LNCaP clone FGC (cell line): Measurements from ENCODE around the gene RASIP1.

Source experiments
- DNase-seq: peaks from one replicate; pipeline ENCODE4 v3.0.0-alpha.2; 2011; ENCODE audit warnings: low read depth
- H3K4me3 ChIP-seq: 2 replicates; pipeline ENCODE4 v1.5.1; 2011; ENCODE audit warnings: mild to moderate bottlenecking, low read depth, low read length, control low read depth
- TF ChIP-seq, protein P1 (sequence below): IDR thresholded peaks from 2 replicates; pipeline ENCODE4 v1.5.1; 2012; ENCODE audit warnings: mild to moderate bottlenecking; ENCODE audit not compliant: control insufficient read depth, insufficient read depth; ENCODE audit errors: extremely low read depth

Gene RASIP1

DNA sequence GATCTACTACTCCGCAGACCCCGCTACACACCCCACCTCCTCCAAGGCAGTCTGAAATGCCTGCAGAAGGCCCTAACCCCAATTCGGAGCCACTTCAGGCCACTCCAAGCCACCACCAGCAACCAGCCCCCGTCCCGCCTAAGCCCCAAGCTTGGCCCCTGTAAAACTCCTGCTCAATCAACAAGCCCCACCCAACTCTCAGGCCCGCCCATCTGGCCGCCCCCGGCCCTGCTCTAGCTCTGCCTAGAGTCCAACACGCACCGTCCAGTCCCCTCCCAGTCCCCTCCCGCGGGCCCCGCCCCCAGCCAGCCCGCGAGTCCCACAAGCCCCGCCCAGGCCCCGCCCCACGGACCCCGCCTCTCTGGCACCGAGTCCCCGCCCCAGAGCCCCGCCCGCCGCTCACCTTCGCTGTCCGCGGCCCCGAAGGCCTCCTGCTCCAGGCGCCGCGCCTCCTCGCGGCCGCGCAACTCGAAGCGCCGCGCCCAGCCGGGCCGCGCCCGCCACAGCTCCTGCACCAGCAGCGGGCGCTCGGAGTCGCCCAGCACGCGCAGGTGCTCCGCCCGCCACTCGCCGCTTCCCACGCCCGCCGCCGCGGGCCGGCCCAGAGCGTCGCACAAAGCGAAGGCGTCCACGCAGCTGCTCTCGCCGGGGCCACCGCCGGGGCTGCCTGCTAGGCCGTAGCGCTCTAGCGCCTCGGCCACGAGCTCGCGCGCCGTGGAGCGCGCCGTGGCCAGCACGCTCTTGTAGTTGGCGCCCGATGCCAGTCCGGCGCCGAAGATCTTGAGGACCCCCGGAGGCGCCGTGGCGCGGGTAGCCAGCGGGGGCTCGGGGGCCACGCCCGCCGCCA, 1.6 kb downstream of the RASIP1 start:
- H3K4me3 ChIP-seq: peak overlapping the region; percentile 36
- DNase-seq: peak; percentile 38
- TF ChIP-seq, protein P1, sequence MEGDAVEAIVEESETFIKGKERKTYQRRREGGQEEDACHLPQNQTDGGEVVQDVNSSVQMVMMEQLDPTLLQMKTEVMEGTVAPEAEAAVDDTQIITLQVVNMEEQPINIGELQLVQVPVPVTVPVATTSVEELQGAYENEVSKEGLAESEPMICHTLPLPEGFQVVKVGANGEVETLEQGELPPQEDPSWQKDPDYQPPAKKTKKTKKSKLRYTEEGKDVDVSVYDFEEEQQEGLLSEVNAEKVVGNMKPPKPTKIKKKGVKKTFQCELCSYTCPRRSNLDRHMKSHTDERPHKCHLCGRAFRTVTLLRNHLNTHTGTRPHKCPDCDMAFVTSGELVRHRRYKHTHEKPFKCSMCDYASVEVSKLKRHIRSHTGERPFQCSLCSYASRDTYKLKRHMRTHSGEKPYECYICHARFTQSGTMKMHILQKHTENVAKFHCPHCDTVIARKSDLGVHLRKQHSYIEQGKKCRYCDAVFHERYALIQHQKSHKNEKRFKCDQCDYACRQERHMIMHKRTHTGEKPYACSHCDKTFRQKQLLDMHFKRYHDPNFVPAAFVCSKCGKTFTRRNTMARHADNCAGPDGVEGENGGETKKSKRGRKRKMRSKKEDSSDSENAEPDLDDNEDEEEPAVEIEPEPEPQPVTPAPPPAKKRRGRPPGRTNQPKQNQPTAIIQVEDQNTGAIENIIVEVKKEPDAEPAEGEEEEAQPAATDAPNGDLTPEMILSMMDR: peak; percentile 61

DNA sequence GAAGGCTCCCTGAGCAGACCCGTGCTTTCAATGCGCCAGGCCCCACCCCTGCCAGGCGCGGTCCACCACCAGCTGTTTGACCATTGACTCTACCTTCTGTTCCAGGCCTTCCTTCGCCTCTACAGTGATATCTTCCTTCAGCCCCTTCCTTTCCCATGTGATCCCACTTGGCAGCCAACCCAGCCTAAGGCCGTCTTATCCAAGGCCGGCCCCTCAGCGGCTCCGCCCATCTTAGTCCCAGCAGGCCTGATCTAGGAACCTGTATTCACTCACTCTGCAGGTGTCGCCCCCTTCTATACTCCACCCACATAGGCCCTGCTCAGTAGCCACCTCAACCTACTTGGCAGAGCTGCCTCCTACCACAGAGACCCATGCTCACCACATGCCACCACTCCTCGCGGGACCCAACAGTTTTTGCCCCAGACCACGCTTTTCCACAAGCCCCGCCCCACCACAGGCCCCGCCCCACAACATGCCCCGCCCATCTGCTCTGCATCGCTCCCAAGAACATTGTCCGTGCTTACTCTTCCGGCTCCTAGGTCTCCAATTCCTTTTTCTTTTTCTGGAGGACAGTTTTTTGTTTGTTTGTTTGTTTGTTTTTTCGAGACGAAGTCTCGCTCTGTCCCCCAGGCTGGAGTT, 2.9 kb downstream of the RASIP1 start:
- no peak for DNase-seq
- TF ChIP-seq, protein P1: no peak
- H3K4me3 ChIP-seq: no peak overlapping the region

DNA sequence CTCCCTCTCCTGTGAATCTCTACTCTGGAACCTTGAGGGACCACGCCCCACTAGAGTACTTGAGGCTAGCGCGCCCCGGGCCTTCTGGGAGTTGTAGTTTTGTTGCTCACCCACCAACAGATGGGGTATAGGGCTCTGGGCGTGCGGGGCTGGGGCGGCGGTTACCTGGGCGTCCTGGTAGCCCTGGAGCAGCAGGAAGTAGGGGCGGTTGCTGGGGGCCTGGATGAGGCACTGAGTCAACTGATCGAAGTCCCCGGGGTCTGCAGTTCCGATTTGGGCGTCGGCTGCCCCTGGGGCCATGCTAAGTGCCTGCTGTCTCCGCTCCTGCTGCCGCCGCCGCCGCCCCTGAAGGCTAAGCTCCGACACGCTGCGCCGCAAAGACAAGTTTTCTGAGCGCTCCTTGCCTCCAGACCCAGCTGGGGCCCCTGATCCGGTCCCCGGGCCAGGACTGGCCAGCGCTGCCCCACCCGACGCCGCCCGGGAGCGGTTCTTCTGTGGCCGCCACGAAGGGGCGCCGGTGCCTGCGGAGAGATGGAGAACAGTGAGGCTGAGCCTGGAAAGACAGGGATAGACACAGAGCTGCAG, 5.3 kb downstream of the RASIP1 start:
- DNase-seq: no peak
- TF ChIP-seq, protein P1: no peak
- no peak overlapping the region for H3K4me3 ChIP-seq

DNA sequence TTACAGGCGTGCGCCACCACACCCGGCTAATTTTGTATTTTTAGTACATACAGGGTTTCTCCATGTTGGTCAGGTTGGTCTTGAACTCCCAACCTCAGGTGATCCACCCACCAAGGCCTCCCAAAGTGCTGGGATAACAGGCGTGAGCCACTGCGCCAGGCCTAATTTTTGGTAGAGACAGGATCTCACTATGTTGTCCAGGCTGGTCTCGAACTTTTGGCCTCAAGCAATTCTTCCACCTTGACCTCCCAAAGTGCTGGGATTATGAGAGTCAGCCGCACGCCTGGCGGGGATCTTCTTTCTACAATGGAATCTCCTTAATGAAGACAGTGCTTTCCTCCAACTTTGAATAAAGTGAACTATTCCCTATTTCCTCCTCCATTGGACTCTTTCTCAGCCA, 5.8 kb downstream of the RASIP1 start:
- DNase-seq: no peak
- TF ChIP-seq, protein P1: no peak
- no peak overlapping the region for H3K4me3 ChIP-seq

DNA sequence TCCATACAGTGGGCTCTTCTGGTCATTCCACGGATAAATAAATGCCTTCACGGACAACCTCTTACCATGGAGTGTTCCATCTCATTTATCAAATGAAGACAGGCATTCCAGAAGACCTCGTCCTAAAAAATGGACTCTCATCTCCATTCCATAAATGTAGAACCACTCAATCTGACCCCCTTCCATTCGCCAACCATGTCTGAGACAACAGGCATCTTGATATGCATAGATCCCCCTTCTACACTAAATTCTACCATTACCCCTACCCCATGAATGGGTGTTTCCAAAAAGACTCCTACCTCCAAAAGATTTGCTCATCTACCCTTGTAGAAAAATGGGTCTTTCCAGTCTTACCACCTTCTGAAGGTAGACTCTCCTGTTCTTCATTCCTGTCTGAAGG, 9.0 kb downstream of the RASIP1 start:
- H3K4me3 ChIP-seq: no peak overlapping the region
- TF ChIP-seq, protein P1: no peak
- DNase-seq: no peak

DNA sequence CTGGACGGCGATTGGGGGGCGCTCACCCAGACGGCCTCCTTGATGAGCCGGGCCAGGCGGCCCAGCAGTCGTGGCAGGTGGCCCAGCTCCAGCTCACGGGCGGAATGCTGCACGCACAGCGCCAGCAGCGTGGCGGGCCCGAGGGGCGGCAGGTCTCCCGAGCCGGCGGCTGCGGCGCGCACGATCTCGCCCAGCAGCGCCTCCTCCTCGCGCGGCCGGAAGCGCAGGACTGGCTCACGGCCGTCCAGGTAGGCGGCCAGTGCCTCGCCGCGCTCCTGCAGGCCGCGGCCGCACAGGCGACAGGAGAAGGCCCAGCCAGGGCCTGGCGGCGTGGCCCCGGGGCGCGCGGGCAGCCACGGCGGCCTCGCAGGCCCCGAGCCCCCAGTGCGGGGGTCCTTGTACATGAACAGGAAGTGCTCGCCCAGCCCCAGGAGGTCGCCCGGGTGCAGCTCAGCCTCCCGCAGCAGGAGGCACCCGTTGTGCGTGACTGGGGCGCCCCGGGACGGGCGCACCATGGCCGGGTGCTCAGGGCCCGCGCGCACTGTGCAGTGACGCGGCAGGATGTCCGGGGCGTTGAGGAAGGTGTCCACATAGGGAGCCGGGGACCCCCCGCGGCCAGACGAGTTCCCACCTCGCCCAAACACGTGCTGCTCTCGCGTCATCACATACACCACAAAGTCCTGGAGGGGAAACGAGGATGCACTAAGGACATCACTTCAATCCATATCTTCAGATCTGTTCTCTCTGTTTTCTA, 11.3 kb downstream of the RASIP1 start:
- TF ChIP-seq, protein P1: no peak
- no peak overlapping the region for H3K4me3 ChIP-seq
- no peak for DNase-seq
